Esophagus muscularis mucosa (tissue), 4 donors: ENCODE measurements around the gene EMX2. TPM values are rescaled to one million over a fixed set of nuclear protein-coding genes. Genes with fewer than 3 reads are reported as not detected.

Experiments used
- DNase-seq: peaks from one replicate; pipeline ENCODE4 v3.0.0-alpha.2; 2017; ENCODE audit errors: extremely low spot score
- H3K27ac ChIP-seq, 4 donors: fragments of 200-600 bp; sonication (generic); replicated peaks in 1 of 4; 1 replicate in 3 of 4; 2 replicates in 1 of 4; pipeline ENCODE4 v1.5.1; 2016 to 2019; ENCODE audit warnings: mild to moderate bottlenecking in 1 of 4
- H3K27me3 ChIP-seq, 4 donors: fragments of 200-600 bp; sonication (generic); one replicate each; pipeline versions ENCODE4 v1.5.1 to v1.6.0; 2016 to 2019
- H3K36me3 ChIP-seq, 4 donors: fragments of 200-600 bp; sonication (generic); one replicate each; pipeline ENCODE4 v1.5.1; 2016 to 2019
- H3K4me1 ChIP-seq, 4 donors: fragments of 200-600 bp; sonication (generic); one replicate each; pipeline ENCODE4 v1.5.1; 2016 to 2019
- H3K4me3 ChIP-seq, 4 donors: fragments of 200-600 bp; sonication (generic); 1 replicate in 2 of 4; 2 replicates in 2 of 4; pipeline ENCODE4 v1.5.1; 2016 to 2019; ENCODE audit warnings: mild to moderate bottlenecking in 4 of 4, moderate library complexity in 1 of 4
- H3K9me3 ChIP-seq, 4 donors: fragments of 200-600 bp; sonication (generic); 1 replicate in 3 of 4; 2 replicates in 1 of 4; pipeline ENCODE4 v1.5.1; 2016 to 2019
- CTCF ChIP-seq, 3 experiments: fragments of 200-600 bp in 2 of 3; fragments of 450-650 bp in 1 of 3; sonication (generic) in 2 of 3; IDR thresholded peaks; one replicate each; pipeline ENCODE4 v1.5.1; 2017 to 2019; ENCODE audit warnings: antibody characterized with exemption in 3 of 3, mild to moderate bottlenecking in 2 of 3, moderate library complexity in 1 of 3
- EP300 ChIP-seq: sonication (generic); formaldehyde crosslinking; IDR thresholded peaks from one replicate; pipeline ENCODE4 v1.6.1; 2017; ENCODE audit warnings: antibody characterized with exemption
- POLR2A ChIP-seq: fragments of 450-650 bp; IDR thresholded peaks from one replicate; pipeline ENCODE4 v1.6.1; 2017; ENCODE audit warnings: antibody characterized with exemption, moderate library complexity, mild to moderate bottlenecking, low read depth
- POLR2AphosphoS5 ChIP-seq, 2 donors: sonication (generic); formaldehyde crosslinking; IDR thresholded peaks; one replicate each; pipeline ENCODE4 v1.6.1; 2017; ENCODE audit warnings: antibody characterized with exemption in 2 of 2
- WGBS: methylation state at CpG from one replicate; pipeline ENCODE4 v1.1.5; 2018; 5-methylcytosine and 5-hydroxymethylcytosine counted together
- intact Hi-C: fragments of 100-400 bp; cut with DNase I; formaldehyde crosslinking; loops from one replicate; pipeline ENCODE4 v1.15.1; 2023
- total RNA-seq, 4 donors: library from RNA; depleted of rRNA; stranded (reverse); fragments of >200 nt; gene quantifications; one replicate each; pipeline versions ENCODE4 v1.1.0 to v1.2.1, GENCODE V29; 2016

The EMX2 gene
- total RNA-seq, 4 donors from 2014 or later: 0.52 to 0.71 TPM; not detected in 2

- WGBS: 17% methylated on average over 32 of the region's 32 CpGs
- H3K36me3 ChIP-seq: no peaks in the 10 kb centered on the region
- TF ChIP-seq POLR2AphosphoS5 (IDR thresholded peaks at IDR 0.05) (no peak), EP300 (no peak), POLR2A (no peak), CTCF (IDR thresholded peaks at IDR 0.05) (no peak)
- no peaks in the 10 kb centered on the region for H3K9me3 ChIP-seq
- DNase-seq: no peak
- H3K4me1 ChIP-seq: peaks cover 30 to 61% (median 50%) of the 10 kb centered on the region in 4 donors
- H3K4me3 ChIP-seq: no peak overlapping the region
- H3K27ac ChIP-seq: no peak overlapping the region
- H3K27me3 ChIP-seq: peaks cover 0 to 100% (median 86%) of the 10 kb centered on the region in 4 donors
- intact Hi-C loops: no loop called here
These were observed 5.4 kb downstream of the EMX2 start for GRCh38 chr10:117547716-117548668.

- Histone ChIP-seq H3K27me3 (peaks cover 0 to 100% (median 81%) of the 10 kb centered on the region in 4 donors), H3K4me1 (peaks cover 26 to 59% (median 49%) of the 10 kb centered on the region in 4 donors), H3K27ac (no peak overlapping the region), H3K36me3 (no peaks in the 10 kb centered on the region), H3K9me3 (no peaks in the 10 kb centered on the region), H3K4me3 (no peak overlapping the region)
- TF ChIP-seq POLR2A (no peak), POLR2AphosphoS5 (IDR thresholded peaks at IDR 0.05) (no peak), CTCF (IDR thresholded peaks at IDR 0.05) (no peak), EP300 (no peak)
- DNase-seq: no peak
- WGBS: 31% methylated on average over 6 of the region's 6 CpGs
- intact Hi-C loops: no loop called here
These were observed 6.6 kb downstream of the EMX2 start for GRCh38 chr10:117549100-117549585.

GRCh38 chr10:117550076-117550475 is 7.5 kb downstream of the EMX2 start:
- Histone ChIP-seq H3K36me3 (no peaks in the 10 kb centered on the region), H3K27me3 (peaks cover 0 to 100% (median 78%) of the 10 kb centered on the region in 4 donors), H3K4me3 (no peak overlapping the region), H3K9me3 (no peaks in the 10 kb centered on the region), H3K27ac (no peak overlapping the region), H3K4me1 (peaks cover 17 to 49% (median 40%) of the 10 kb centered on the region in 4 donors)
- TF ChIP-seq POLR2AphosphoS5 (IDR thresholded peaks at IDR 0.05): no peak
- TF ChIP-seq POLR2A: no peak
- intact Hi-C loops: no loop called here
- DNase-seq: no peak
- 20% methylated on average over 6 of the region's 6 CpGs for WGBS

- intact Hi-C loops: no loop called here
- TF ChIP-seq CTCF (IDR thresholded peaks at IDR 0.05) (no peak), POLR2AphosphoS5 (IDR thresholded peaks at IDR 0.05) (no peak), POLR2A (no peak), EP300 (no peak)
- no peaks in the 10 kb centered on the region for H3K36me3 ChIP-seq
- no peak for DNase-seq
- H3K27ac ChIP-seq: no peak overlapping the region
- WGBS: 6% methylated on average over 17 of the region's 22 CpGs
- H3K27me3 ChIP-seq: peaks cover 0 to 100% (median 77%) of the 10 kb centered on the region in 4 donors
- peaks cover 10 to 42% (median 33%) of the 10 kb centered on the region in 4 donors for H3K4me1 ChIP-seq
- H3K4me3 ChIP-seq: no peak overlapping the region
- no peaks in the 10 kb centered on the region for H3K9me3 ChIP-seq
These were observed 8.2 kb downstream of the EMX2 start for GRCh38 chr10:117550599-117551329.
